Right renal pelvis (tissue), 4 donors: ENCODE data around the gene SNAPIN. TPM values are rescaled to one million over a fixed set of nuclear protein-coding genes. Genes with fewer than 3 reads are reported as not detected.
"Not testable (repeated sequence)": the region's sequence is repeated elsewhere in the genome, so short reads cannot be mapped to it uniquely, and the experiment has no call there.

Source experiments
- DNase-seq, 4 donors: peaks; one replicate each; pipeline ENCODE4 v3.0.0-alpha.2; 2013; ENCODE audit warnings: low read depth in 4 of 4, low spot score in 3 of 4, missing footprints in 1 of 4
- polyA plus RNA-seq, 4 donors: library from polyadenylated mRNA; unstranded; fragments of 120-200 nt; gene quantifications; one replicate each; pipeline ENCODE4 v1.2.1, GENCODE V29; 2013; ENCODE audit not compliant: insufficient read length in 4 of 4

The SNAPIN gene
- polyA plus RNA-seq, 4 donors: 57.4 to 60.9 (median 58.7) TPM

GRCh38 chr1:153626904-153627714 is 31.4 kb upstream of the SNAPIN start, which contains the start of gene S100A13:
Gene S100A13 (minus strand): TSS chr1:153627505. CDS start chr1:153626472, 1,033 bp downstream.
- DNase-seq: peak; percentile 71 to 77 (median 74)

- DNase-seq: no peak
Observed at GRCh38 chr1:153627715-153628626, 30.5 kb upstream of the SNAPIN start, which contains the start of gene S100A1. Gene S100A1 (plus strand): TSS chr1:153628434. CDS start chr1:153630522, 2,088 bp downstream.

DNA sequence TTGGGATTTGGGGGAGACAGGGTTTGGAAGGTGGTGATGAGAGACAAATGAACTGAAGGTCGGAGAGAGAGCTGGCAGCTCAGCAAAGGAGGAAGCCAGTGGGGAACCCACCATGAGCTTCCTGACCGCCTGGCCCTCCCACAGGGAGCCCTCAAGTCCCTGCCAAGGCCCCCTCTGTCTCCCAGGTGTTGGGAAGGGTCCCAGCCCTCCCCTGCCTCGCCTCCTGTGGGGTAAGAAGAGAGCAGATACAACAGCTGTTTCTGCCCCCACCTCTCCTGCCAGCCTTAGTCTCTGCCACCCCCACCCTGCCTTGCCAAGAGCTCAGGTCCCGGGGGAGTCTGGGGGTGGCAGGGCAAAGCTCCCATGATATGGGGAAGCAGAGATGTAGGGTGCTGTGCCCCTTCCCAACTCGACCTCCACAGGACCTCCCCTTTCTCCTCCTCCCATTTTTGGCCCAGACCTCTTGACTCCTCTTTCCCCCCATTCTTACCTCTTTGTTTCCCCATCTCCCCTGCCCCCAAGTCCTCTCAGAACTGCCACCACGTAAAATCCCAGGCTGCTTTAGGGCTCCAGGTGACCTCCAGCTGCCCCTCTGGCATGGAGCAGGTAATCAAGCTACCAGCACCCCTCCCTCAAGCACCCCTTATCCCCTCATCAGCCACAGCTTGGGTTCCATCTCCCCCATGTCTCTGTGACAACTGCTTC is 29.7 kb upstream of the SNAPIN start:
- DNase-seq: no peak

DNA sequence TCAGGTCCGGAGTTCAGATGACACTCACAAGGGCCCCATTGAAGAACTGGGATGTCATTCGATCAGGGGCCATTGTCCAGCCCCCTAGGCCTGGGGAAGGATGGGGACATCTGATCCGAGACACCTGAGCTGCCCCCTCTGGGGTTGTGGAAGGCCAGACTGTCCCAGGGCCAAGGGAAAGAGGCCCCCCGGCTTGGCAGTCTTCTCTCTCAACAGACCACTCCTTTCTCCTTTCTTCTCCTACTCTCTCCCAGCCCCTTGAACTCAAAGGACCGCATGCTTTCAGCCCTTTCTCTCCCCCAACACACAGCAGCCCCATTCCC is 29.2 kb upstream of the SNAPIN start:
- DNase-seq: no peak

DNA sequence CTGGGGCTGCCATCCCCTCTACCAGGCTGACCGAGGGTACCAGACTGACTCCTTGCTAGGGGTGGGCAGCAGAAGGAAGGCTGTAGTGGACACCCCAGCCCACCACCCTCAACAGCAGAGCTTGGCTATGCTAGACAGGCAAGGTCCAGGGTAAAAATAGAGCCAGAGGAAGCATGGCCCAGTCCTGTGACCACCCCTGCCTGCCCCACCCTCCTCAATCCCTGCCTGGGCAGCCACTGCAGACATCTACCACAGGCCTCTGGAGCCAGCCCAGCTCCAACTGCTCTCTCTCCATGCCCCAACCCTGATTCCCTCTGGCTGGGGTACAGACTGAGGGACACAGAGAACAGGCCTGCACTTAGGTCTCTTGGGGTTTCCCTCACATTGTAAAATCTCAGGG is 28.5 kb upstream of the SNAPIN start:
- no peak for DNase-seq

- DNase-seq: no peak
Observed at GRCh38 chr1:153630384-153630783, 28.1 kb upstream of the SNAPIN start.

DNA sequence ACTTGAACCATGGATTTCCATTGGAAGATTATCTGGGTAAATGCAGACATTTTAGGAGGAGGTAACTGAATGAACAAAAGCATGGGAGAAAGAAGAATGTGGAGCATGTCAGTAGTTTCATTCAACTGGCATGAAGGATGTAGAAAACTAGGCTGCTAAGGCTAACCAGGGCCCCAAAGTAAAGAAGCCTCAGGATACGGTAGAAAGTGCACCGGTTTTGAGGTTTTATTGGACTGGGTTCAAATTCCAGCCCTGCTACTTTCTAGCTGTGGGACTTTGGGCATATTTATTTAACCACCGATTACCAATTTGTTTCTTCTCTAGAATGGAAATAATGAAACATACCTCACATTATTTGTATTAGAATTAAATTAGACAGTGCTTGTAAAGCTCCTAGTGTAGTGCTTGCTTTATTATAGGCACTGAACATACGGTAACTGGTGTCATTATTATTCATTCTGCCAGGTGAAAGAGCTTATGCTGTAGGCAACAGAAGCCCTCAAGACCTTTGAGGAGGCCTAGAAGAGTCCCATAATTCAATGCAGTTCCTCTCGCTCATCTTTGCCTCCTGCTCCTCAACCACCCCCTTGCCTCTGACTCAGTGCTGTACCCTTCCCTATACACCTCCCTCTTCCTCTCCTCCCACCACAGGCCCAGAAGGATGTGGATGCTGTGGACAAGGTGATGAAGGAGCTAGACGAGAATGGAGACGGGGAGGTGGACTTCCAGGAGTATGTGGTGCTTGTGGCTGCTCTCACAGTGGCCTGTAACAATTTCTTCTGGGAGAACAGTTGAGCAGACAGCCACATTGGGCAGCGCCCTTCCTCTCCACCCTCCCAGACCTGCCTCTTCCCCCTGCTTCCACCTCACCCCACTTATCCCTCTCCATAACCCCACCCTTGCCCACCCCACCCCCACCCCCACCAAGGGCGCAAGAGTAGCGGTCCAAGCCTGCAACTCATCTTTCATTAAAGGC is 27.2 kb upstream of the SNAPIN start:
- DNase-seq: no peak

DNA sequence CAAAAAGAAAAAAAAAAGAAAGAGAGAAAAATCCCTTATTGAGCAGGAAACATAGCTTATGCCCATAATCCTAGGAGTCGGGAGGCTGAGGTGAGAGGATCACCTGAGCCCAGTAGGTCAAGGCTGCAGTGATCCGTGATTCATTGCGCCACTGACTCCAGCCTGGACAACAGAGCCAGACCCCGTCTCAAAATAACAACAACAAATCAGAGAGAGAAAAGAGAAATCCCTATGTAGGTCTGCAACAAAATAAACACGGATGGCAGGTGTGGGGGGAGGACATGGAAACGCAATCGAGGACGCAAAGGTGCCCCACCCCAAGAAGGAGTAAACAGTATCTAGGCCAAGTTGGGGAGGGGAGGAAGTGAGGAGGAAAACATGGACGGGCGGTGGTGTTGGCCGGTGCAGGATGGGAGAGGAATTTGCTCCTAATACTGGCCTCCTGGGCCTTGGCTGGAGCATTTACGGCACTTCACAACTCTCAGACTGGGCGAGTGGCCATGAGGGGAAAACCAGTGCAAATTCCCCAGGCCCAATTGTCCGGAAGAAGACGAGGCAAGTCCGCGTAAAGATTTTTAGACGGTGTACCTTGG is 25.2 kb upstream of the SNAPIN start:
- DNase-seq: no peak

DNA sequence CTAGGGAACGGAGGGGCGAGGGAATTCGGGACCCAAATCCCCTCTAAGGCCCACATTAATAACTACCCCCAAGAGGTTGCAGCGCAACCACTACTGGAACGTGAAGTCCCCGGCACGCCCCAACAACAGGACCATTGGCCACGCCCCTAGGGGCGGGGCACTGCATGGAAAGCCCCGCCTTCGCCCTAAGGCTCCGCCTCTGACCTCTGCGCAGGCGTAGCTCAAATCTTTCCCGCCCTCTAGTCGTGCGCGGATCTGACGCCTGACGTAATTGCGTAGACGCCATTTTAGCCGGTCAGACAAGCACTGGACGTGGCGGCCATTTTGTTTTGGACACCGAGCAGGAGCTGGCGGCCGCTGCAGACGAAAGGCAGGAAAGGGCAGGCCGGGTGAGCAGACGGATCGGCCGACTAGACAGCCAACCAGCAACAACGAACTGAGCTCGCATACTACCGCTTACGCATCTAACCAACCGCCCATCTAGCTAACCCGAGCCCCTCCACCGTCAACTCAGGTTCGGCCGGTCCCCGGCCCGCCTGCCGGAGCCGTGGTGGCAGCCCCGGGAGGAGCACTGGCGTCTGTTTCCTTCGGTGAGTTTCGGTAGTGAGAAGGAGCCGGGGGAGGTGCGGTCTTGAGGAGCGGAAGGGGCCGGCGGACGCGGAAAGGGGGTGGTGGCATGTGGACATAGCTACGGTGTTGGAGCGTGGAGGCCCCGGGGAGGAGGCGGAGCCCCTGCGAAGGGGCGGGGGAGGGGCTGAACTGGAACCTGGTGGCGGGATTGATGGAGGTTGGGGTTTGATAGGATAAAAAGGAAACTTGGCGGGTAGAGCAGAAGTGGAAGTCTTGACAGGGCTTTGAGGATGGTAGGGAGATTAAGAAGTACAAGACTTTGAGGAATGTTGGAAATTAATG is 24.5 kb upstream of the SNAPIN start, which contains the start of gene CHTOP:
Gene CHTOP, plus strand, starts transcription at position 313 of the 912 bp plus-strand sequence. CDS start 2,523 bp downstream, outside the sequence.
- DNase-seq: peak; percentile 96 to 99 (median 98)

GRCh38 chr1:153635872-153636271 is 22.6 kb upstream of the SNAPIN start:
- no peak for DNase-seq

DNA sequence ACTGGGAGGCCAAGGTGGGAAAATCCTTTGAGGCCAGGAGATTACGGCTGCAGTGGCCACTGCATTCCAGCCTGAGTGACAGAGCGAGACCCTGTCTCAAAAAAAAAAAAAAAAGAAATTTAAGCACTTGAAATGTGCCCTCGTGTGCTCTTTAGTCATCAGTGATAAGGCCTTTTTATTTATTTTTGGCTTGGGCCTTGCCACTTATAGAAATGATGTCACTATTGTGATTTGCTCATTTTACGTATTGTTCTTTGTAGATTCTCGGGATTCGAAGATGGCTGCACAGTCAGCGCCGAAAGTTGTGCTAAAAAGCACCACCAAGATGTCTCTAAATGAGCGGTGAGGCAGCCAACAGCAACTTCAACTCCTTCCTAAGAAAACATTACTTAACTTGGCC is 22.2 kb upstream of the SNAPIN start:
- no peak for DNase-seq

DNA sequence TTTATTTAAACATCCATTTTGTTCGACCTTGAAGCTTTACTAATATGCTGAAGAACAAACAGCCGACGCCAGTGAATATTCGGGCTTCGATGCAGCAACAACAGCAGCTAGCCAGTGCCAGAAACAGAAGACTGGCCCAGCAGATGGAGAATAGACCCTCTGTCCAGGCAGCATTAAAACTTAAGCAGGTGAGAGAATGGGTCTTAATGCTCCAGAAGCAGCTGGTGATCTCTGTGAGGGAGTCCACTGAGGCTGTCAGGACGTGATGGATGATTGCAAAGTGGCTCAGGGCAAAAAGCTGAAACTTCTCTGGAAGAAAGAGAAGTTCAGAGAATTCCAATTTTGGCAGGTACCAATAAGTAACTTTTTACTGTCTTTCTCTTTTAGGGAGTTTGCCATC is 20.2 kb upstream of the SNAPIN start:
- no peak for DNase-seq

GRCh38 chr1:153639280-153639679 is 19.2 kb upstream of the SNAPIN start:
- DNase-seq: no peak

GRCh38 chr1:153640213-153640612 is 18.3 kb upstream of the SNAPIN start:
- not testable (repeated sequence) for DNase-seq

DNA sequence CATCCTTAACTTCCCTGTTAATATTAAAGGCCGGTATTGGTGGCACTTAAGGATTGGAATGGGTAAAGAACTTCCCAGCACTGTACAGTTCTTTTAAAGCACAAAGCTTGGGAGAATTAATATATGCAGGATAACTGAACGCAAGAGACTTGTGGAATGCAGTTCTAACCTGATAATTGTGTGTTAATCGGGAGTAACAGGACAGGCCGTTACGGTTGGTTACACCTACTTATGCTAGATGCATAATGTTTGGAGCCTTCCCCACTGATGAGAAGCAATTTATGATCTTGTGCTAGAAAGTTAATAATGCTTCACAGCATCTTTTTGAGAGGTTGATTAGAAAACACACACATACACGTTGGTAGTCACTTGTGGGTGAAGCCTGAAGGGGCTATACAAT is 17.6 kb upstream of the SNAPIN start:
- DNase-seq: no peak

GRCh38 chr1:153642161-153642560 is 16.3 kb upstream of the SNAPIN start:
- DNase-seq: no peak

DNA sequence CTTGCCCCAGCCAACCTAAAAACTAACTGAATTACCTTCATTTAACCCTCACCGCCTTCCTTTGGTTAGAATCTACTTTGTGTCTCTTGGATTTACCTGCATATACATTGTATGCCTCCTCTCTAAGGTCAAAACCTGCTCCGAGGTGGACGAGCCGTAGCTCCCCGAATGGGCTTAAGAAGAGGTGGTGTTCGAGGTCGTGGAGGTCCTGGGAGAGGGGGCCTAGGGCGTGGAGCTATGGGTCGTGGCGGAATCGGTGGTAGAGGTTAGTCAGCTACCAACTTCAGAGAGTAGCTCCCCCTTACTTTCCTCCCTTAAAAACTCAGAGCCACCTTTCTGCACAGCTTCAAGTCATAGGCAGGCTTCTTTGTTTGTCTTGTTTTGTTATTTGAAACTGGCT is 15.4 kb upstream of the SNAPIN start:
- no peak for DNase-seq

DNA sequence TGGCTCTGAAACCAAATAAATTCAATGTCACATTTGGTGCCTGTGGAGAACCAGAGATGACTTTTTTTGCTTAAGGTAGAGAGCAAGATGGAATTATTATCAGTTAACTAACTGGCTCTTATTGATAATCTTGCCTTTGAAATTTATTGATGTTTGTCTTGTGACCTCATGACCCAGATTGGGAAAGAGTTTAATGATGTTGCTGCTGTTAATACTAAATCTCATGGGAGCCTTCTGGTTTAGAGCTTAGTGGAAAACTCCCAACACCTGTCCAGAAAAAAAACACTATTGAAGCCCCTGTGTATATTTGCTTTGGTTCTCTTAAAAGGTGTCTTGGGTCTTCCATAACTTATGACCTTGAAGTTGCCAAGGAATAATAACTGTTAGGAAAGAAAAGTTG is 14.7 kb upstream of the SNAPIN start:
- DNase-seq: no peak
